H9 (cell line): ENCODE measurements around the gene NLE1. TPM values are rescaled to one million over a fixed set of nuclear protein-coding genes. Genes with fewer than 3 reads are reported as not detected.

Experiments
- DNase-seq: peaks from one replicate; pipeline ENCODE4 v3.0.0-alpha.2; 2017
- H2AFZ ChIP-seq: one replicate; pipeline ENCODE4 v1.6.1; 2013; ENCODE audit warnings: mild to moderate bottlenecking, low read length, control low read depth, moderate library complexity
- H2AK5ac ChIP-seq: 2 replicates; pipeline ENCODE4 v1.6.1; 2013; ENCODE audit warnings: low read length, control low read depth, mixed read lengths; ENCODE audit not compliant: insufficient read length
- H2BK120ac ChIP-seq: one replicate; pipeline ENCODE4 v1.6.1; 2013; ENCODE audit warnings: low read depth, mild to moderate bottlenecking, low read length, control low read depth, inconsistent platforms; ENCODE audit not compliant: poor library complexity, severe bottlenecking
- H2BK12ac ChIP-seq: 2 replicates; pipeline ENCODE4 v1.6.1; 2013; ENCODE audit warnings: low read length, control low read depth, mixed read lengths, low read depth; ENCODE audit not compliant: insufficient read length
- H2BK15ac ChIP-seq: 2 replicates; pipeline ENCODE4 v1.6.1; 2013; ENCODE audit warnings: low read depth, low read length, control low read depth
- H2BK20ac ChIP-seq: one replicate; pipeline ENCODE4 v1.6.1; 2013; ENCODE audit warnings: low read depth, mild to moderate bottlenecking, low read length, control low read depth, inconsistent platforms; ENCODE audit not compliant: poor library complexity, severe bottlenecking
- H2BK5ac ChIP-seq: 2 replicates; pipeline ENCODE4 v1.6.1; 2013; ENCODE audit warnings: low read length, control low read depth, mixed read lengths; ENCODE audit not compliant: insufficient read length
- H3K14ac ChIP-seq: 2 replicates; pipeline ENCODE4 v1.6.1; 2013; ENCODE audit warnings: low read length, control low read depth; ENCODE audit not compliant: insufficient read depth
- H3K18ac ChIP-seq: 2 replicates; pipeline ENCODE4 v1.6.1; 2013; ENCODE audit warnings: low read depth, mild to moderate bottlenecking, mixed read lengths, low read length, control low read depth; ENCODE audit not compliant: insufficient read length
- H3K23ac ChIP-seq: 2 replicates; pipeline ENCODE4 v1.6.1; 2013; ENCODE audit warnings: low read length, control low read depth, mixed read lengths, low read depth; ENCODE audit not compliant: insufficient read length
- H3K23me2 ChIP-seq: 2 replicates; pipeline ENCODE4 v1.6.1; 2013; ENCODE audit warnings: low read depth, mild to moderate bottlenecking, mixed read lengths, low read length, control low read depth; ENCODE audit not compliant: insufficient read length, poor library complexity, severe bottlenecking
- H3K27ac ChIP-seq: 2 replicates; pipeline ENCODE4 v1.5.1; 2013; ENCODE audit warnings: low read length, control low read depth, mixed read lengths, low read depth; ENCODE audit not compliant: insufficient read length
- H3K27me3 ChIP-seq: 2 replicates; pipeline ENCODE4 v1.6.1; 2013; ENCODE audit warnings: low read length, control low read depth, inconsistent platforms; ENCODE audit not compliant: insufficient read depth
- H3K4ac ChIP-seq: 2 replicates; pipeline ENCODE4 v1.6.1; 2013; ENCODE audit warnings: low read depth, mild to moderate bottlenecking, control low read depth, inconsistent platforms, low read length, moderate library complexity
- H3K4me1 ChIP-seq: 2 replicates; pipeline ENCODE4 v1.6.1; 2013; ENCODE audit warnings: low read length, control low read depth, inconsistent platforms; ENCODE audit not compliant: insufficient read depth
- H3K4me2 ChIP-seq: 2 replicates; pipeline ENCODE4 v1.6.1; 2013; ENCODE audit warnings: low read length, control low read depth, mixed read lengths; ENCODE audit not compliant: insufficient read length, insufficient read depth
- H3K56ac ChIP-seq: 2 replicates; pipeline ENCODE4 v1.6.1; 2013; ENCODE audit warnings: low read depth, mild to moderate bottlenecking, mixed read lengths, low read length, control low read depth; ENCODE audit not compliant: insufficient read length
- H3K79me1 ChIP-seq: 2 replicates; pipeline ENCODE4 v1.6.1; 2013; ENCODE audit warnings: low read depth, mild to moderate bottlenecking, moderate library complexity, low read length, control low read depth, inconsistent platforms; ENCODE audit not compliant: insufficient read depth, poor library complexity, severe bottlenecking
- H3K79me2 ChIP-seq: 2 replicates; pipeline ENCODE4 v1.6.1; 2013; ENCODE audit warnings: low read length, control low read depth, inconsistent platforms; ENCODE audit not compliant: insufficient read depth
- H3K9ac ChIP-seq: 2 replicates; pipeline ENCODE4 v1.6.1; 2013; ENCODE audit warnings: low read length, control low read depth, mixed read lengths; ENCODE audit not compliant: insufficient read length; ENCODE audit errors: extremely low read depth
- H3K9me3 ChIP-seq: one replicate; pipeline ENCODE4 v1.6.1; 2013; ENCODE audit warnings: low read depth, low read length, inconsistent platforms; ENCODE audit not compliant: control insufficient read depth
- H3T11ph ChIP-seq: one replicate; pipeline ENCODE4 v1.6.1; 2013; ENCODE audit warnings: mild to moderate bottlenecking, low read length, control low read depth, inconsistent platforms
- H4K20me1 ChIP-seq: one replicate; pipeline ENCODE4 v1.6.1; 2013; ENCODE audit not compliant: control insufficient read depth, insufficient read length, insufficient read depth
- H4K5ac ChIP-seq: 2 replicates; pipeline ENCODE4 v1.6.1; 2013; ENCODE audit warnings: low read depth, mild to moderate bottlenecking, mixed read lengths, low read length, control low read depth; ENCODE audit not compliant: insufficient read length
- H4K8ac ChIP-seq: replicated peaks from 2 replicates; pipeline ENCODE4 v1.6.1; 2013; ENCODE audit warnings: low read length, control low read depth, mixed read lengths, low read depth; ENCODE audit not compliant: insufficient read length
- H4K91ac ChIP-seq: 2 replicates; pipeline ENCODE4 v1.6.1; 2013; ENCODE audit warnings: low read depth, mild to moderate bottlenecking, moderate library complexity, mixed read lengths, low read length, control low read depth; ENCODE audit not compliant: insufficient read length
- H3K27ac Mint-ChIP-seq, 3 experiments: 2 replicates in 2 of 3; 3 replicates in 1 of 3; pipeline ENCODE4 v1.8.0; 2020 to 2021; ENCODE audit warnings: mixed read lengths in 3 of 3, mild to moderate bottlenecking in 1 of 3, moderate library complexity in 1 of 3
- H3K27me3 Mint-ChIP-seq: 2 replicates; pipeline ENCODE4 v1.8.0; 2021; ENCODE audit warnings: low read depth, mild to moderate bottlenecking, moderate library complexity, mixed read lengths
- H3K36me3 Mint-ChIP-seq, 3 experiments: 2 replicates in 2 of 3; 3 replicates in 1 of 3; pipeline ENCODE4 v1.8.0; 2020 to 2021; ENCODE audit warnings: low read depth in 3 of 3, mixed read lengths in 3 of 3; ENCODE audit not compliant: insufficient read depth in 1 of 3
- H3K4me1 Mint-ChIP-seq, 2 experiments: 2 replicates each; pipeline ENCODE4 v1.8.0; 2020; ENCODE audit warnings: mixed read lengths in 2 of 2
- H3K4me3 Mint-ChIP-seq, 2 experiments: 2 replicates in 1 of 2; 3 replicates in 1 of 2; pipeline ENCODE4 v1.8.0; 2020 to 2021; ENCODE audit warnings: mild to moderate bottlenecking in 2 of 2, mixed read lengths in 2 of 2, moderate library complexity in 1 of 2
- H3K9me3 Mint-ChIP-seq, 2 experiments: 2 replicates in 1 of 2; 3 replicates in 1 of 2; pipeline ENCODE4 v1.8.0; 2020; ENCODE audit warnings: mild to moderate bottlenecking in 2 of 2, mixed read lengths in 2 of 2, moderate library complexity in 1 of 2
- CTCF ChIP-seq: fragments of 200-600 bp; sonication (generic); conservative IDR thresholded peaks from 3 replicates; pipeline ENCODE4 v1.8.0; 2021; ENCODE audit warnings: antibody characterized with exemption, mild to moderate bottlenecking
- WGBS: extraction: QIAGEN DNeasy Blood & Tissue Kit; methylation state at CpG from one replicate; pipeline ENCODE4 v1.1.7; 2013; ENCODE audit warnings: missing lambda C conversion rate, low lambda C conversion rate, mixed read lengths; ENCODE audit not compliant: insufficient read length; ENCODE audit errors: extremely low coverage; 5-methylcytosine and 5-hydroxymethylcytosine counted together
- total RNA-seq: library from RNA; stranded (reverse); gene quantifications from 2 replicates; pipeline ENCODE4 v1.2.1, GENCODE V29; 2021

Gene NLE1
- total RNA-seq, 1 experiment from 2014 or later: 43.9 TPM

GRCh38 chr17:35144840-35145239 lies 2.7 kb upstream of the NLE1 start:
- H3K9me3 Mint-ChIP-seq: no peaks in the 10 kb centered on the region; a peak in 1 of 5 replicates
- no peak overlapping the region for H3K23ac ChIP-seq
- no peak for TF ChIP-seq CTCF
- no peak for DNase-seq
- H3K4me2 ChIP-seq: no peak overlapping the region
- H3K36me3 Mint-ChIP-seq: peaks cover 0 to 4% (median 2%) of the 10 kb centered on the region in 3 experiments; a peak in 3 of 7 replicates
- no peak overlapping the region for H4K5ac ChIP-seq
- no peak overlapping the region for H3K27ac Mint-ChIP-seq
- no peak overlapping the region for H2BK15ac ChIP-seq
- no peak overlapping the region for H2BK5ac ChIP-seq
- peaks cover 6% of the 10 kb centered on the region for H3K79me1 ChIP-seq
- peaks cover 4% of the 10 kb centered on the region for H3K27me3 Mint-ChIP-seq
- no peak overlapping the region for H3K14ac ChIP-seq
- no peaks in the 10 kb centered on the region for H3K9me3 ChIP-seq
- no peak overlapping the region for H3K4ac ChIP-seq
- H3K18ac ChIP-seq: no peak overlapping the region
- no peak overlapping the region for H2BK20ac ChIP-seq
- H3K56ac ChIP-seq: no peak overlapping the region
- H2BK120ac ChIP-seq: no peak overlapping the region
- H3K4me1 ChIP-seq: no peaks in the 10 kb centered on the region
- no peaks in the 10 kb centered on the region for H3K27me3 ChIP-seq
- no peak overlapping the region for H3K27ac ChIP-seq
- H3K23me2 ChIP-seq: no peaks in the 10 kb centered on the region
- no peak overlapping the region for H4K91ac ChIP-seq
- H4K8ac ChIP-seq: no peak overlapping the region
- WGBS: no CpG with 5 or more reads among the region's 4 CpGs
- H3K9ac ChIP-seq: no peak overlapping the region
- H2AFZ ChIP-seq: no peak overlapping the region
- no peaks in the 10 kb centered on the region for H4K20me1 ChIP-seq
- H3T11ph ChIP-seq: no peak overlapping the region
- no peak overlapping the region for H2BK12ac ChIP-seq
- peaks cover 10 to 24% of the 10 kb centered on the region in 2 experiments for H3K4me1 Mint-ChIP-seq
- no peak overlapping the region for H2AK5ac ChIP-seq
- peaks cover 11% of the 10 kb centered on the region; the same call in 1 of the 2 replicates for H3K79me2 ChIP-seq
- H3K4me3 Mint-ChIP-seq: no peak overlapping the region
